Measurements from ENCODE around the gene BACE2. TPM values are rescaled to one million over a fixed set of nuclear protein-coding genes. Genes with fewer than 3 reads are reported as not detected.

BACE2 gene
- total RNA-seq, 2 donors from 2014 or later, result 59.3 to 65.1 TPM

DNA sequence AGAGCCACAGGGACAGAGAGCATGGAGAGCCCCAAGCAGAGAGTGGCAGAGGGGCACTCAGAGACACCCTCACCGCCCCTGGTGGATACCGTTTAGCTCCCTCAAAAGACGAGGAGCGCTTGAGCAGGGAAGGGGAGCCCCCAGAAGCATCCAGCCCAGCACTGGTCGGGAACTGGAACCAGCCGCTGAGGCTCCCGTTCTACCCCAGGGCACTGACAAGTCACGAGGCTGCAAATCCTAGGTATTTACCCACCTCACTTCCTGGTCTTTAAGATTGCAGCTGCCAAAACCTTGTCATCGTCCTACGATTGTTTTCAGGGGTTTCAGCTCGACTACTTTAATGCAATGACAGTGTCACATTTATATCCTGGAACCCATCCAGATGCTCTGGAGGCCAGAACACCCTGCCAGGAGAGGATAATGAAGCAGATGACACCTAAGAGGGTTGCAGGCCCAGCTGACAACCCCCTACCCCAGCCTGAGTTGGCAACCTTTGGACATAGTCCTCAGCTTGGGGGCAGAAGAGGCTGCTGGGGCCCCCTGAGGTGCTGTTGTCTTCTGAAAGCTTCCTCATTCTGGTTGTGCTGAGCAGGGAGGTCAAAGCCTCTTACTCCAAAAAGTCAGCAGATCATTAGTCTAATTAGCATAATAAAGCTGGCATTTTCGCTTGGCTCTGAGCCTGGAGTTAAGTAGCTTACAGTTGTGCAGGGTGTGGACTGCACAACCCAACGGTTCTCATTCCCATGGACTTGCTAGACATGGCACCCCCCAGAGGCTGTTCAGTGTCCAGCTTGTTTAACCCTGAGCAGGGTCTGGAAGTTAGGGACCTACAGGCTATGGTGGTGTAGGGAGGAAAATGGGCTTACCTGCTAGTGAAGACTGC is 20.6 kb upstream of the BACE2 start:
- DNase-seq (peak in 1 of 2 donors; percentile 27), ATAC-seq (peak; percentile 84)
- intact Hi-C loops (cut with DNase I, micrococcal nuclease), result no loop called here

DNA sequence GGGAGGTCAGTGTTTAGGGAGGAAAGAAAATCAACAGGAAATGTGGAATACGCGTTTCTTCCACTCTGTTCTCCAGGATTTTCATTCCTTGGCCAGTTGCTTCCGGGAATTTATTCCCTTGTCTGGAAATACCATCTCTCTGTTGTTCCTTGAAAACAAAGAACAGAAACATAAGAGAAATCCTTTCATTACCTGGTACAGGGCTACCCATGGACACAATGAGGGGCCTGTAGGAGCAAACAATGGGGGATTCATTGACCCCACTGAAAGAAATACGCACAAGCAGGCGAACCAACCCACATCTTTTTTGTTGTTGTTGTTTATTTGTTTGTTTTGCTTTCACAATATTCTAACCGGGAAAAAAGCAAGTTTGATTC is 20.0 kb upstream of the BACE2 start:
- ATAC-seq, result no peak
- intact Hi-C loops (cut with DNase I, micrococcal nuclease), result no loop called here
- no peak for DNase-seq

- ATAC-seq, result no peak
- no peak for DNase-seq
- intact Hi-C loops (cut with DNase I, micrococcal nuclease), result no loop called here
Measured at GRCh38 chr21:41148798-41149197, 19.2 kb upstream of the BACE2 start.

- DNase-seq (no peak), ATAC-seq (no peak)
- intact Hi-C loops (cut with DNase I, micrococcal nuclease), result no loop called here
Measured at GRCh38 chr21:41149199-41149598, 18.8 kb upstream of the BACE2 start.

DNA sequence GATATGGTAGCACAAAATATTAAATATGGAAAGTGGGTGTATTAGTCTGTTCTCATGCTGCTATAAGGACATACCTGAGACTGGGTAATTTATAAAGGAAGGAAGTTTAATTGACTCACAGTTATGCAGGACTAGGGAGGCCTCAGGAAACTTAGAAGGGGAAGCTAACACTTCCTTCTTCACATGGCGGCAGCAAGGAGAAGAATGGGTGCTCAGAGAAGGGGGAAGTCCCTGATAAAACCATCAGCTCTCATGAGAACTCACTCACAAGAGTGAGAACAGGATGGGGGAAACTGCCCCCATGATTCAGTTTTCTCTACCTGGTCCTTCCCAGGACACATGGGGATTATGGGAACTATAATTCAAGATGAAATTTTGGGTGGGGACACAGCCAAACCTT is 15.8 kb upstream of the BACE2 start:
- no peak for ATAC-seq
- no peak for DNase-seq
- intact Hi-C loops (cut with DNase I, micrococcal nuclease), result no loop called here

- ATAC-seq (peak; percentile 31), DNase-seq (no peak)
- intact Hi-C loops (cut with DNase I, micrococcal nuclease), result no loop called here
Measured at GRCh38 chr21:41153443-41153842, 14.5 kb upstream of the BACE2 start.

- intact Hi-C loops (cut with DNase I, micrococcal nuclease), result no loop called here
- peak; percentile 93 for ATAC-seq
- peak; percentile 44 to 66 for DNase-seq
Measured at GRCh38 chr21:41156142-41156541, 11.8 kb upstream of the BACE2 start.

DNA sequence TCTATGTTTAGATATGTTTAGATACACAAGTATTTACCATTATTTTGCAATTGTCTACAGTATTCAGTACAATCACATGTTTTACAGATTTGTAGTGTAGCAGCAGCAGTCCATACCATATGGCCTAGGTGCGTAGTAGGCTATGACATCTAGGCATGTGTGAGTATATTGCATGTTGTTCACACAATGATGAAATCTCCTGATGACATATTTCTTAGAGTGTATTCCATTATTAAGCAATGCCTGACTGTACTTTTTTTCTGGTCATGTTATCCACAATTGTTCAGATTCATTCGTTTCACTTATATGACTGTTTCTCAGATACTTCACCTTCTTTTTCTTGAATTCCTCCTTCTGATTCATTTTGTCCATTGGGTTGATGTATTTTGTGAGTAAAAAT is 9.9 kb upstream of the BACE2 start:
- DNase-seq (no peak), ATAC-seq (no peak)
- intact Hi-C loops (cut with DNase I, micrococcal nuclease), result no loop called here

- intact Hi-C loops (cut with DNase I, micrococcal nuclease), result no loop called here
- ATAC-seq (no peak), DNase-seq (no peak)
Measured at GRCh38 chr21:41160036-41160435, 7.9 kb upstream of the BACE2 start.

GRCh38 chr21:41161428-41161827 is 6.5 kb upstream of the BACE2 start:
- ATAC-seq (no peak), DNase-seq (no peak)
- intact Hi-C loops (cut with DNase I, micrococcal nuclease), result no loop called here

- ATAC-seq (no peak), DNase-seq (no peak)
- intact Hi-C loops (cut with DNase I, micrococcal nuclease), result no loop called here
Measured at GRCh38 chr21:41162096-41162495, 5.9 kb upstream of the BACE2 start.

- DNase-seq (no peak), ATAC-seq (no peak)
- intact Hi-C loops (cut with DNase I, micrococcal nuclease), result no loop called here
Measured at GRCh38 chr21:41163091-41163490, 4.9 kb upstream of the BACE2 start.

DNA sequence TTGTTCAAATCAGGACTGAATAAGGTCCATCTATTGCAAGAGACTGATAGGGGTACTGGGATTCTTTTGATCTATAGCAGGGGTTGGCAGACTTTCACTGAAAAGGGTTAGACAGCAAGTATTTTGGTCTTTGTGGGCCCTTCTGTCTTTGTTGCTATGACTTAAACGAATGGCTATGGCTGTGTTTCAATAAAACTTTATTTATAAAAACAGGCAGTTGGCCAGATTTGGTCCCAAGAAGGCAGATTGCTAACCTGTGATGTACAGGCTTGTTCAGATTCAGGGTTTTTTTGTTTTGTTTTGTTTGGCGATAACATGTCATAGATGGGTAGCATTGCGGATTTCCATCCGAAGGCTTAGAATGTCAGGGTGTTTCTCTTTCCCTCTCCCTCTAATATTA is 3.9 kb upstream of the BACE2 start:
- intact Hi-C loops (cut with DNase I, micrococcal nuclease), result no loop called here
- no peak for ATAC-seq
- no peak for DNase-seq

DNA sequence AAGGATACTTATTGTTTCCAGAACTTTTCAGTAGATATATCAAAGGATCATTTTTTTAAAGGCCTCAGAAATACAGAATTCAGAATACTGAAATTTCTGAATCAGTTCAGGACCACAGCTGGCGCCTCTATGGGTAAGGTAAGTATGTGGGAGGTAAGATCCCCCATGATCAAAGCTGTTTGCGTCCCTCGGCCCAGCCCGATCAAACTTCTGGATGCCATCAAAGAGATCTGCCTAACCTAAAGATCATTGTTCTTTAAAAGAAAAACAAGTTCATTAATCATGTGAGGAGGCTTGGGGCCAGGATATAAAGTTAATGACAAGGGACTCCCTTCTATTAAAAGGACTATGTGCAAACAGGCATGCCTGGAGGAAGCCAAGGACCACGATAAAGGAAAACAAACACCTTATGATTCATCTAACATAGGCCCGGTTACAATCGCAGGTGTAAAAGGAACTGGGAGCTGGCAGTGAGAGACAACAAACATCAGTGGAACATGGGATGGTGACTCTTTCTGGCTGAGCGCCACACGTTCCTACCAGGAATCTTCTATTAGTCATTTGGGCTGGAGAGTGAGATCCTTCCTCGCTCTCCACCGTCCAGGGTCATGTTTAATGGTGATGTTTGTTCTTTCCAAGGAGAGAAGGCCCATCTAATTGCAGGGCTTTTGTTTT is 2.8 kb upstream of the BACE2 start:
- ATAC-seq (peak; percentile 55), DNase-seq (peak; percentile 72 to 81)
- intact Hi-C loops (cut with DNase I, micrococcal nuclease), result no loop called here

DNA sequence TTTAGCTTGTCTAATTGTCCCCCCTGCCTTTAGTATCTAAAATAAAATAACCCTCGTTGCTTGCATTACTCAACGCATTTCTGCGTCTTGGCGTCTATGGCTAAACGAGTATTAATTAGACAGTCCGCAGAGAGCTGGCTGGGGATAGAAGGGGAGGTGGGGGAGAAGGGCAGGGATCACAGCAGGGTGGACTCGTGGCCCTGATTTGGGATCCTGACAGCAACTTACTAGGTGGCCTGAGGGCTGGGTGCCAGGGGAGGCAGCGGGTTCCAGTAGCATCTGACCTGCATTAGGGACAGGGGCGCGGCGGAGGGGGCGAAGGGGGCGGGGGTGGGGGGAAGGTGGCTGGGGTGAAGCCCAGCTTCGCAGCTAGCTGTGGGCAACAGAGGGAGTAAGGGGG is 1.1 kb upstream of the BACE2 start:
- ATAC-seq (no peak), DNase-seq (peak in 1 of 2 donors; percentile 35)
- intact Hi-C loops (cut with DNase I, micrococcal nuclease), result no loop called here

GRCh38 chr21:41168391-41169257 is 664 bp downstream of the BACE2 start:
- intact Hi-C loops (cut with DNase I, micrococcal nuclease), result no loop called here
- ATAC-seq (peak; percentile 34), DNase-seq (peak; percentile 65 to 66)

GRCh38 chr21:41169258-41169576 is 1.3 kb downstream of the BACE2 start:
- ATAC-seq, result no peak
- DNase-seq, result no peak
- intact Hi-C loops (cut with DNase I, micrococcal nuclease), result no loop called here

GRCh38 chr21:41169701-41170100 is 1.7 kb downstream of the BACE2 start:
- no peak for DNase-seq
- intact Hi-C loops (cut with DNase I, micrococcal nuclease), result no loop called here
- ATAC-seq, result no peak

GRCh38 chr21:41170442-41170841 is 2.5 kb downstream of the BACE2 start:
- intact Hi-C loops (cut with DNase I, micrococcal nuclease), result no loop called here
- ATAC-seq (peak; percentile 37), DNase-seq (peak; percentile 55 to 63)

Data from left colon (tissue), 2 donors.